ENCODE results near the gene SLC23A3.

SLC23A3 gene

DNA sequence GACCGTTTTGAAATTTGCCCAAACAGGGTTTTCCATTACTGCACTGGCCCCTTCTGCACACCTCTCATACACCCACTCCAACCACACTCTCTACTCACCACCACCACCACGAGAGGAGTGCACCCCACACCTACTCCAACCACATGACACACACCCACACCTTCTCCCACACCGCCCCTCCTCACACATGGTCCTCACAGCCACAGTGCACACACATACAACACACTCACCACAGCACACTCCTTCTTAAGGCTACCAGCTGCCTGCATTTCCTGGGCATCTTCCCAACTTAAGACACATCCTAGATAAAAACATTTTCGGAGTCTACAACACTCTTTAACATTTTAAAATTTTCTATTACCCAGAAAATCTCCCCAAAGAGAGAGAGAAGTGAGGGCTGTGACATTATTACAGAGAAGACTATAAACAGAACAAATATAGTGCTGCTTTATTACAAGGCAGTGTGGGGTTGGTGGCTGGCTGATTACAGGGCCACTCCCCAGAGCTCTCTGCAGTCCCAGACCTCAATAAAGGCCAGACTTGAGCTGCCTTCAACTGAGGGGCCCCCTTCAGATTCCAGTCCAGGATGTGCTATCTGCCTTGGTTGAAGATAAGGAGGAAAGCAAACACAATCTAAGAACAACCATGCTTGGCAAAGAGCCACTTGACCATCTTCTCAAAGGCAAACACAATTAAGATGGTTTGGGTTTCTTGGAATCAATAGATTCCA, 45.3 kb downstream of the SLC23A3 start:
- H3K4me3 ChIP-seq (ENCODE audit: low read length) = no peak overlapping the region
- 0 out of 2 replicates have a peak, but pooled peaks cover 1% of the 10 kb centered on the region for H3K4me1 ChIP-seq (ENCODE audit: control insufficient read depth, insufficient read depth, low read length)
- no peaks in the 10 kb centered on the region for H3K36me3 ChIP-seq (ENCODE audit: control insufficient read depth, insufficient read depth, low read length)
- H3K9me3 ChIP-seq (ENCODE audit: control insufficient read depth, insufficient read depth, low read length) = no peaks in the 10 kb centered on the region
- no CpG with 5 or more reads among the region's 4 CpGs for WGBS (ENCODE audit: insufficient coverage, insufficient read length)
- no peak overlapping the region for H3K27ac ChIP-seq (ENCODE audit: low read length)
- DNase-seq (ENCODE audit: low read depth, low spot score) = no peak
- H3K27me3 ChIP-seq (ENCODE audit: control insufficient read depth, insufficient read depth, low read length) = no peaks in the 10 kb centered on the region

DNA sequence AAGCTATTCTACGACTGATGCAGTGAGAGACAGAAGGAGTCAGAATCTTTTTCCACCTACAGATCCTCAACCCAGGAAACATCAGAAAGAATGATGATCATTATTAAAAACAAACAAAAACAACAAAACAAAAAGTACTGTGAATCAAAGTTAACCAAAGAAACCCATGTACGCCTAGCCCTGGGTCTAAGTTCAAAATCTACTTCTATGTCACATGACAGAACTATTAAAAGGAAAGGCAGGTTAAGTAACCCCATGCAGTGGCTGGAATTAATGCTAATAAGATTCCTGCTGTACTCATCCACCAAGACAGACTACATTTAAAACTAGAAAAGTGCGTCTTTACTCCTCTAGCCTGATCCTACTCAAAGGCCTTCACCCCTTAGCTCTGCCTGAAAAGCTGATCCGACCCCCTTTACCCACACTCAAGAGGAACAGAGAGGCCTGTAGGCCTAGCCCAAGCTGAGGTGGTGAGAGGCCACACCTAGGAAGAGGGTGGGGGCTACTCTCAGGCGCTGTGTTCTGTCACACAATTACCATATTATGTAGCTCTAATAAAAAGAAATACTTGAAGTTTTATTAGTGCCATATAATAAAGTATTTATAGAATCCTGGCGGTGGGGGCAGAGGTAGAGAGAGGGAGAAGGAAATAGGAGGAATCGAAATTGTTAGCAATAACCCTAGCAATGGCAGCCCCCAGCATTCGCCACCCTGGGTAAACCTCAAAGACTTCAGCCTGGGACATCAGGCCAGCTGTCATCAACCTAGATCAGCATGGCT, 46.3 kb downstream of the SLC23A3 start:
- WGBS (ENCODE audit: insufficient coverage, insufficient read length) = no CpG with 5 or more reads among the region's 8 CpGs
- Histone ChIP-seq H3K4me3 (ENCODE audit: low read length) (no peak overlapping the region), H3K4me1 (ENCODE audit: control insufficient read depth, insufficient read depth, low read length) (0 out of 2 replicates have a peak, but pooled peaks cover 1% of the 10 kb centered on the region), H3K27ac (ENCODE audit: low read length) (no peak overlapping the region), H3K9me3 (ENCODE audit: control insufficient read depth, insufficient read depth, low read length) (no peaks in the 10 kb centered on the region), H3K36me3 (ENCODE audit: control insufficient read depth, insufficient read depth, low read length) (no peaks in the 10 kb centered on the region), H3K27me3 (ENCODE audit: control insufficient read depth, insufficient read depth, low read length) (no peaks in the 10 kb centered on the region)
- DNase-seq (ENCODE audit: low read depth, low spot score) = no peak

DNA sequence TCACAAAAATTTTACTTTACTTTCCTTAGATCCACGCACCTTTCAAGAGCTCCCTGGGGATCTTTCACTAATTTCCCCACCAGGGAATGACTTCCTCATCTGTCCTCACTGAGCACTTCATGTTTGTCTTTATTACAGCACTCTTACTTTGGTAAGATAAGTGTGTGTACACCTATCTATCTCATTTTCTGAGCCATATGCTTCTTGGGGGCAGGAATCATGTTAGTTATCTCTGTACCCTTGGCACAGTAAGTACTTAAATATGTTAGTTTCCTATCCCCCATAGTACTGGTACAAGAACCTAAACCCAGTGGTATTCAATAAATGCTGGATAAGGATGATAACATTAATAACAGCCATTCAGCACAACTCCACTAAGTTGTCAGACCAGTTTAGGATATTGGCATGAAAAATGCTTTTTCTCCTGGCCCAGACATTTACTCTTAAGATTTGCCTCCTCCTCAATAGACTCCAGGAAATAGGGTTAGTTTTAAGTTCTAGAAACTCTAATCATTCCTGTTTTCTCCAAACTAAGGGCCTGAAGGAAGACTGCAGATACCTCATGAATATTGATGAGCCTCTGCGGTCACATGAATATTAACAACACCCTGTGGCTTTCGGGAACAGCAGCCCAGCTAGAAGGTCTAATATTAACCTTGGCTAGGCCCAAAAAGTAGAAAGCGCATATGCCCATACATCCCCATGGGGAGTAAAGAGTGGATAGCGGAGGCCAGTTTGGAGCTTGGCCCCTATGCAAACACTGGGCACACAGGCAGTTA, 47.4 kb downstream of the SLC23A3 start:
- no peak for DNase-seq (ENCODE audit: low read depth, low spot score)
- H3K27me3 ChIP-seq (ENCODE audit: control insufficient read depth, insufficient read depth, low read length) = no peaks in the 10 kb centered on the region
- H3K4me3 ChIP-seq (ENCODE audit: low read length) = no peak overlapping the region
- no peak overlapping the region for H3K27ac ChIP-seq (ENCODE audit: low read length)
- no peaks in the 10 kb centered on the region for H3K9me3 ChIP-seq (ENCODE audit: control insufficient read depth, insufficient read depth, low read length)
- no CpG with 5 or more reads among the region's 5 CpGs for WGBS (ENCODE audit: insufficient coverage, insufficient read length)
- no peaks in the 10 kb centered on the region for H3K36me3 ChIP-seq (ENCODE audit: control insufficient read depth, insufficient read depth, low read length)
- H3K4me1 ChIP-seq (ENCODE audit: control insufficient read depth, insufficient read depth, low read length) = 0 out of 2 replicates have a peak, but pooled peaks cover 1% of the 10 kb centered on the region

DNA sequence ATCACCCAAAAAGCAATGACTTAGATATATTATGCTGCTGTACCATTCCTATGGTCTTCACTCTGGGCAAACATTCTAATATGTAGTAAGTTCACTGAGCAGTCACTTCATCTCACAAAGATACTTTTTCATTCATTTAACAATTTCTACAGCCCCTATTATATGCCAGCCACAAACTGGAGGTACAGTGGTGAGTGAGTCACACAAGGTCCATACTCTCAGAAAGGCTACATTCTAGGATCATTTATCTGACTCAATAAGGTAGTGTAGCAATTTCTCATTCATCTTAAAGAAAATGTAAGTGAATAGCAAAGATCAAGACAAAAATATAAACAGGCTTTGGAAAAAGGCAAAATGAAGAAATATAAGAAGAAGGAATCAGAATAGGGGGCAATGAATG, 49.7 kb downstream of the SLC23A3 start:
- Histone ChIP-seq H3K27me3 (ENCODE audit: control insufficient read depth, insufficient read depth, low read length) (no peaks in the 10 kb centered on the region), H3K27ac (ENCODE audit: low read length) (no peak overlapping the region)
- no peak for DNase-seq (ENCODE audit: low read depth, low spot score)

DNA sequence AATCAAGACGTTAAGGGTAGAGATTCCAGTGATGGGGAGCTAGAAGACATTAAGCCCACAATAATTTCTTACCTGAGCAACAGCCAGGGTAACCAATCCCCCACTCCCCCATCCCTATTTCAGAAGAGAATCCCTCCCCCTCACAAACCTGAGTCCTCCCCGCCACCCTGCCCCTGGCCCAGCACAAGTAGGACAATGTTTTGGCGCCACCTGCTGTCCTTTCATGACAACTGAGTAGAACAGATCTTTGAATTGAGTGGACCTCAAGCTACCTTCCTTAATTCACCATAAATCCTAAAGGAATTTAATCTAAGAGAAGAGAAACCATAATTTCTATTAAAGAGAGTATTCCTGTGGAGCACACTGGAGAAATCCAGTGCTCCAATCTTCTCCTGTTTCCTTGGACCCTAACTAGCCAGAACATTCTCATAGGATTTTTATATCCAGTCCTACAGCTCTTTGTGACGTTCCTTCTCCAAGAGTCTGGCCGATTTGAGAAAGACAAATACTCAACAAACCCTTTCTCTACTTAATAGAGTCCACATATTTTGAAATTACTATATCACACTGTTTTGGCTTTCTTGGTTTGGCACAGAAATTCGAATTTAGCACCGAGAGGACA, 50.3 kb downstream of the SLC23A3 start:
- no CpG with 5 or more reads among the region's 7 CpGs for WGBS (ENCODE audit: insufficient coverage, insufficient read length)
- Histone ChIP-seq H3K9me3 (ENCODE audit: control insufficient read depth, insufficient read depth, low read length) (no peaks in the 10 kb centered on the region), H3K36me3 (ENCODE audit: control insufficient read depth, insufficient read depth, low read length) (no peaks in the 10 kb centered on the region), H3K27me3 (ENCODE audit: control insufficient read depth, insufficient read depth, low read length) (no peaks in the 10 kb centered on the region), H3K27ac (ENCODE audit: low read length) (no peak overlapping the region), H3K4me3 (ENCODE audit: low read length) (no peak overlapping the region), H3K4me1 (ENCODE audit: control insufficient read depth, insufficient read depth, low read length) (0 out of 2 replicates have a peak, but pooled peaks cover 1% of the 10 kb centered on the region)
- peak; percentile 57 for DNase-seq (ENCODE audit: low read depth, low spot score)

More for the DNA sequence above, 49.7 kb downstream of the SLC23A3 start:
- Histone ChIP-seq H3K9me3 (ENCODE audit: control insufficient read depth, insufficient read depth, low read length) (no peaks in the 10 kb centered on the region), H3K4me1 (ENCODE audit: control insufficient read depth, insufficient read depth, low read length) (0 out of 2 replicates have a peak, but pooled peaks cover 1% of the 10 kb centered on the region), H3K36me3 (ENCODE audit: control insufficient read depth, insufficient read depth, low read length) (no peaks in the 10 kb centered on the region), H3K4me3 (ENCODE audit: low read length) (no peak overlapping the region)

DNA sequence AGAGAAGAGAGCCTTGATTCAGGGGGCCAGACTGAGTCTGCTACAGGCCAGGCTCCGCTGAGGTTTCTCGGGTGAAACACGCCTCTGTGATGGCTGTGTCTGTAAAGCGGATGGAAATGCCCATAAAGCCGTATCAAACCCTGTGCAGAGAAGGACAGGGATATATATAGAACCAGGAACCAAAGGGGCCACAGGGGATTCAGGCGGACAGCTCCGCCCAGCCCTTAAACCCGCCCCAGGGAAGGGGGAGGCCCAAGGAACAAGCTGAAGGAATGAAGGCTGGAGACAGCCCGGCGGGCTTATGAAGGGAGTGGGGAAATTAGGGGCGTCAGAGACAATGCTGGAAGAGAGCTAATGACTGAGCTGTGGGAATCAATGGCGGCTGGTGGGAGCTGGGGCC, 51.3 kb downstream of the SLC23A3 start:
- DNase-seq (ENCODE audit: low read depth, low spot score) = no peak
- Histone ChIP-seq H3K27me3 (ENCODE audit: control insufficient read depth, insufficient read depth, low read length) (no peaks in the 10 kb centered on the region), H3K9me3 (ENCODE audit: control insufficient read depth, insufficient read depth, low read length) (no peaks in the 10 kb centered on the region), H3K27ac (ENCODE audit: low read length) (no peak overlapping the region), H3K36me3 (ENCODE audit: control insufficient read depth, insufficient read depth, low read length) (no peaks in the 10 kb centered on the region), H3K4me3 (ENCODE audit: low read length) (no peak overlapping the region), H3K4me1 (ENCODE audit: control insufficient read depth, insufficient read depth, low read length) (no peaks in the 10 kb centered on the region)
- WGBS (ENCODE audit: insufficient coverage, insufficient read length) = no CpG with 5 or more reads among the region's 12 CpGs

DNA sequence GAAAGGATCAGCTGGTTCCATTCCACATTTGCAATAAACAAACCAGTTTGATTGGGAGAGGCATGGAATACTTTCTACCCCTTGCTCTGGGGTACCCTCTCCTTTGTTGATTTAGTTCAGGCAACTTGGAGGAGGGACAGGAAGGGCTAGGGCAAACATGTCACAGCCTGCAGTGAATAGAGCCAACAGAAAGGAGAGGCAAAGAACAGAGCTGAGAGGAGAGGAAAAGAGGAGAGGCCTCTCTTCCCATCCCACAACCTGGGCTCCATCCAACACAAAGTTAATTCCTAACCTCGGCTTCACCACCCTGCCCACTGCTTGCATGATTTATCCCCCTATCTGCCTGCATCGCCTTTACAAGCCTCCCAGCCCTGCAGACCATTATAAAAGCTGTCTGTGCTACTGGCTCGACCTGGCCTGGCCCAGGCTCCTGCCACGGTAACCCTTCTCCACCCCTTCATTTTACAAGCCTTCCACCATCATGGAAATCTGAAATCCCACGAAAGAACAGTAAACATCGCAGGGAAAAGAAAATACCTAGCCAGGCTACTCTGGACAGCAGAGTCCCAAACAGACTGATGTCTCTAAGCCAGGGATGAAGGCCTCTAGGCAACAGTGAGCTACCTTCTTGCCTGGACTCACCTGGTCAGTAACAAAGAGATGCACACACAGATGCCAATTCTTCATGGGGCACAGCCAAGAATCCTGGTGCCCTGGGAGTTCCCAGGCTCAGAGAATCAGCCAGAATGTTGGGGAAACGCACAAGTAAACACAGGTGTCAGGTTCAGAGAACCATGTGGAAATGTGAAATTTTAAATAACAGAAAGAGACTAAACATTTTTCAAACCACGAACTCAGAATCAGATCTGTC, 52.8 kb downstream of the SLC23A3 start:
- whole genome bisulfite sequencing (ENCODE audit: insufficient coverage, insufficient read length) = no CpG with 5 or more reads among the region's 8 CpGs
- H3K36me3 ChIP-seq (ENCODE audit: control insufficient read depth, insufficient read depth, low read length) = no peaks in the 10 kb centered on the region
- no peaks in the 10 kb centered on the region for H3K4me1 ChIP-seq (ENCODE audit: control insufficient read depth, insufficient read depth, low read length)
- no peak overlapping the region for H3K4me3 ChIP-seq (ENCODE audit: low read length)
- H3K9me3 ChIP-seq (ENCODE audit: control insufficient read depth, insufficient read depth, low read length) = no peaks in the 10 kb centered on the region
- no peak for DNase-seq (ENCODE audit: low read depth, low spot score)
- H3K27ac ChIP-seq (ENCODE audit: low read length) = no peak overlapping the region
- no peaks in the 10 kb centered on the region for H3K27me3 ChIP-seq (ENCODE audit: control insufficient read depth, insufficient read depth, low read length)

DNA sequence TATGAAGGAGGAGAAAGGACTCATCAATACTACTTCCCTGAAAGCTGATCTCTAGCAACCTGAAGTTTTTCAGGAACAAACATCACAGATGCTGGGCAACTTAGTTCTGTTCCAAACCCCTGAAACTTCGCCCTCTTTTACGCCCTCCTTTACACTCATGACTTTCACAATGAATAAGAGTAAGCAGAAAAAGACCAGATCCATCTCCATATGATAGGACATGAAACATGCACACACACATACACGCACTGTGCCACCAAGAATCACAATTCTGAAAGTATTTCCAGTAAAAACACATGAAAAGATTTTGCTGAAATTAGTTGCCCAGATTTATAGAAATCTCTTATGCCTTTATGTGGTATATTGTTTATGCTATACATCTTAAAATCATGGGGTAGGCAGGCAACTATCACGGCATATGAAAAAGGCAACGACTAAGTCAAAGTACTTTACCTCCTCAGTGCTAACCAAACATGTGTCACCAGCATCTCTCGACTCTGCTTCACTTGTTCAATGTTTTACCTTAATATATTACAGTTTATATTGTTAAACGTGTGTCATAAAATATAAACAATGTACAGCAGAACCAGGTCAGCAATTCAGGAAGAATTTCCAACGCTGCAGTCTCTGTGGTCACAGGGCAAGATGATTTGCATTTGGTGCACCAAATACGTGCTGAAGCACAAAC, 57.0 kb downstream of the SLC23A3 start:
- WGBS (ENCODE audit: insufficient coverage, insufficient read length) = no CpG with 5 or more reads among the region's 9 CpGs
- Histone ChIP-seq H3K4me3 (ENCODE audit: low read length) (no peak overlapping the region), H3K27me3 (ENCODE audit: control insufficient read depth, insufficient read depth, low read length) (no peaks in the 10 kb centered on the region; the same call in 1 of the 2 replicates), H3K27ac (ENCODE audit: low read length) (no peak overlapping the region), H3K36me3 (ENCODE audit: control insufficient read depth, insufficient read depth, low read length) (no peaks in the 10 kb centered on the region), H3K4me1 (ENCODE audit: control insufficient read depth, insufficient read depth, low read length) (0 out of 2 replicates have a peak, but pooled peaks cover 2% of the 10 kb centered on the region), H3K9me3 (ENCODE audit: control insufficient read depth, insufficient read depth, low read length) (no peaks in the 10 kb centered on the region)
- no peak for DNase-seq (ENCODE audit: low read depth, low spot score)

DNA sequence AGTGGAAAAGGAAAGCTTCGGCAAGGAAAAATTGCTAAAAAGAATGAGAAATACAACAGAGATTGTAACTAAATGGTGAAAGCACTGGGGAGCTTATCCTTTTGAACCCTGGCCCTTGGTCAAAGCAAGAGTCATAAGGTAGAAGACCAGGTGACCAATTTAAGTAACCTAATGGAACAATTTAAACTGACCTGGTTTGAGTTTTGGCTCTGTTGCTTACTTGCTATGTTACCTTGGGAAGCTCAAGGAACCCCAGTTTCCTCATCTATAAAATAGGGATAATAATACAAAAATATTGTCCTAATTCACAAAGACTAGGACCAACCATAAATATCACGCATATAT, 57.8 kb downstream of the SLC23A3 start:
- Histone ChIP-seq H3K36me3 (ENCODE audit: control insufficient read depth, insufficient read depth, low read length) (no peaks in the 10 kb centered on the region), H3K4me3 (ENCODE audit: low read length) (no peak overlapping the region), H3K9me3 (ENCODE audit: control insufficient read depth, insufficient read depth, low read length) (no peaks in the 10 kb centered on the region), H3K4me1 (ENCODE audit: control insufficient read depth, insufficient read depth, low read length) (0 out of 2 replicates have a peak, but pooled peaks cover 2% of the 10 kb centered on the region), H3K27ac (ENCODE audit: low read length) (no peak overlapping the region), H3K27me3 (ENCODE audit: control insufficient read depth, insufficient read depth, low read length) (no peaks in the 10 kb centered on the region; the same call in 1 of the 2 replicates)
- no peak for DNase-seq (ENCODE audit: low read depth, low spot score)
- WGBS (ENCODE audit: insufficient coverage, insufficient read length) = 100% methylated on average over 1 of the region's 2 CpGs
